ENCODE results near the gene FARS2. TPM values are rescaled to one million over a fixed set of nuclear protein-coding genes. Genes with fewer than 3 reads are reported as not detected.

Gene FARS2
- total and polyA plus RNA-seq, 2 of the 13 experiments (the other 11 are each of a cell fraction or from before 2014, with no cell fraction given) = 15.4 to 26.0 TPM

DNA sequence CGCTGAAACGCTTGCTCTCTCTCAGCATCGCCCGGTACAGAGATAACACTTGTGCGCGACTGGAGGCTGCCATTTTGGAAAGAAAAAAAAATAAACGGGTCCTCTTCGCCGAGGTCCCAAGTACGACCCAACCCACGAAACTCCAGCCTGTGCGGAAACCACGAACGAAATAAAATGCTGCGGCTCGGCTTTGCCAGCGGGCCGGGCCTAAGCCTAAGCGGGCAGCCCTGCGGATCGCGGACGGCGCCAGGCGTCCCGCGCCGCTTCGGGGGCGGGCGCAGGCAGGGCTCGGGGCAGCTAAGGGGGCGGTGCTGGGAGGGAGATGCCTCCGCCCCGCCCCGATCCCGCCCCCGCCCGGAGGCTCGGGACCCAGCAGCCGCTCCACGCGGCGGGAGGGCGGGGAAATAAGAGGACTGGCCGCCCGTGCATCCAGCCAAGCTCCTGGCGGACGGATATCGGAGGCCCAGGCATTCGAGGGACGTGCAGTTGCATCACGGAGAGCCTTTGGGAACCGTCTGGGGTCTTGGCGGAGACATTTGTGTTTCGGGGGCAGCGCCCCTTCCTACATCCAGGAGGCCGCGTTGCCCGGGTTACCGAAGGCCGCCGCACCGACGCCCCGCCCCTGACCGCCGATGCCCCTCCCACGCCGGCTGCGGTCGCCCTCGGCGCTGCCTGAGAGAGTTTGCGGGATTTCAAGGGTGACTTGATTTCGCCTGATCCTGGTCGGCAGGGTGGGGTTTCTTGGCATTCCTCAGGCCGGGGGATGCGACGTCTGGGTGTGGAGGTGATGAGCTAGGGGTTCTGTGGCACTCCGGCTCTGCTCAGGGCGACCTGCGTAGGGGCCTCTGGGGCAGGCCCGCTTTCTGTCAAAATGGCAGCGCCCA is at the start of gene FARS2, which contains the start of gene LYRM4 (continued):
- TF ChIP-seq, protein P1, sequence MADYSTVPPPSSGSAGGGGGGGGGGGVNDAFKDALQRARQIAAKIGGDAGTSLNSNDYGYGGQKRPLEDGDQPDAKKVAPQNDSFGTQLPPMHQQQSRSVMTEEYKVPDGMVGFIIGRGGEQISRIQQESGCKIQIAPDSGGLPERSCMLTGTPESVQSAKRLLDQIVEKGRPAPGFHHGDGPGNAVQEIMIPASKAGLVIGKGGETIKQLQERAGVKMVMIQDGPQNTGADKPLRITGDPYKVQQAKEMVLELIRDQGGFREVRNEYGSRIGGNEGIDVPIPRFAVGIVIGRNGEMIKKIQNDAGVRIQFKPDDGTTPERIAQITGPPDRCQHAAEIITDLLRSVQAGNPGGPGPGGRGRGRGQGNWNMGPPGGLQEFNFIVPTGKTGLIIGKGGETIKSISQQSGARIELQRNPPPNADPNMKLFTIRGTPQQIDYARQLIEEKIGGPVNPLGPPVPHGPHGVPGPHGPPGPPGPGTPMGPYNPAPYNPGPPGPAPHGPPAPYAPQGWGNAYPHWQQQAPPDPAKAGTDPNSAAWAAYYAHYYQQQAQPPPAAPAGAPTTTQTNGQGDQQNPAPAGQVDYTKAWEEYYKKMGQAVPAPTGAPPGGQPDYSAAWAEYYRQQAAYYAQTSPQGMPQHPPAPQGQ (CRISPR knock-in tag; IDR thresholded peaks at IDR 0.05; ENCODE audit: borderline replicate concordance) = no peak
- 0 out of 2 replicates have a peak, but pooled peaks have one; percentile 43 for TF ChIP-seq ZNF468 (CRISPR knock-in tag; IDR thresholded peaks at IDR 0.05)
- TF ChIP-seq, protein P2, sequence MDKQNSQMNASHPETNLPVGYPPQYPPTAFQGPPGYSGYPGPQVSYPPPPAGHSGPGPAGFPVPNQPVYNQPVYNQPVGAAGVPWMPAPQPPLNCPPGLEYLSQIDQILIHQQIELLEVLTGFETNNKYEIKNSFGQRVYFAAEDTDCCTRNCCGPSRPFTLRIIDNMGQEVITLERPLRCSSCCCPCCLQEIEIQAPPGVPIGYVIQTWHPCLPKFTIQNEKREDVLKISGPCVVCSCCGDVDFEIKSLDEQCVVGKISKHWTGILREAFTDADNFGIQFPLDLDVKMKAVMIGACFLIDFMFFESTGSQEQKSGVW (CRISPR knock-in tag; IDR thresholded peaks at IDR 0.05; ENCODE audit: borderline replicate concordance) = peak; percentile 25; the same call in 1 of the 2 replicates
- TF ChIP-seq DNMT1 (CRISPR knock-in tag; IDR thresholded peaks at IDR 0.05) = 0 out of 2 replicates have a peak, but pooled peaks have one; percentile 39
- TF ChIP-seq, protein P3, sequence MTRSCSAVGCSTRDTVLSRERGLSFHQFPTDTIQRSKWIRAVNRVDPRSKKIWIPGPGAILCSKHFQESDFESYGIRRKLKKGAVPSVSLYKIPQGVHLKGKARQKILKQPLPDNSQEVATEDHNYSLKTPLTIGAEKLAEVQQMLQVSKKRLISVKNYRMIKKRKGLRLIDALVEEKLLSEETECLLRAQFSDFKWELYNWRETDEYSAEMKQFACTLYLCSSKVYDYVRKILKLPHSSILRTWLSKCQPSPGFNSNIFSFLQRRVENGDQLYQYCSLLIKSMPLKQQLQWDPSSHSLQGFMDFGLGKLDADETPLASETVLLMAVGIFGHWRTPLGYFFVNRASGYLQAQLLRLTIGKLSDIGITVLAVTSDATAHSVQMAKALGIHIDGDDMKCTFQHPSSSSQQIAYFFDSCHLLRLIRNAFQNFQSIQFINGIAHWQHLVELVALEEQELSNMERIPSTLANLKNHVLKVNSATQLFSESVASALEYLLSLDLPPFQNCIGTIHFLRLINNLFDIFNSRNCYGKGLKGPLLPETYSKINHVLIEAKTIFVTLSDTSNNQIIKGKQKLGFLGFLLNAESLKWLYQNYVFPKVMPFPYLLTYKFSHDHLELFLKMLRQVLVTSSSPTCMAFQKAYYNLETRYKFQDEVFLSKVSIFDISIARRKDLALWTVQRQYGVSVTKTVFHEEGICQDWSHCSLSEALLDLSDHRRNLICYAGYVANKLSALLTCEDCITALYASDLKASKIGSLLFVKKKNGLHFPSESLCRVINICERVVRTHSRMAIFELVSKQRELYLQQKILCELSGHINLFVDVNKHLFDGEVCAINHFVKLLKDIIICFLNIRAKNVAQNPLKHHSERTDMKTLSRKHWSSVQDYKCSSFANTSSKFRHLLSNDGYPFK (CRISPR knock-in tag; IDR thresholded peaks at IDR 0.05; ENCODE audit: borderline replicate concordance) = peak; percentile 95
- TF ChIP-seq MBD4 (IDR thresholded peaks at IDR 0.05; ENCODE audit: borderline replicate concordance, low read length) = no peak
- peak; percentile 58; the same call in 1 of the 2 replicates for TF ChIP-seq ARNT2 (CRISPR knock-in tag; IDR thresholded peaks at IDR 0.05; ENCODE audit: low read depth)
- peak; percentile 62; the same call in 1 of the 2 replicates for TF ChIP-seq ZSCAN12 (CRISPR knock-in tag; IDR thresholded peaks at IDR 0.05)
- TF ChIP-seq, protein P4, sequence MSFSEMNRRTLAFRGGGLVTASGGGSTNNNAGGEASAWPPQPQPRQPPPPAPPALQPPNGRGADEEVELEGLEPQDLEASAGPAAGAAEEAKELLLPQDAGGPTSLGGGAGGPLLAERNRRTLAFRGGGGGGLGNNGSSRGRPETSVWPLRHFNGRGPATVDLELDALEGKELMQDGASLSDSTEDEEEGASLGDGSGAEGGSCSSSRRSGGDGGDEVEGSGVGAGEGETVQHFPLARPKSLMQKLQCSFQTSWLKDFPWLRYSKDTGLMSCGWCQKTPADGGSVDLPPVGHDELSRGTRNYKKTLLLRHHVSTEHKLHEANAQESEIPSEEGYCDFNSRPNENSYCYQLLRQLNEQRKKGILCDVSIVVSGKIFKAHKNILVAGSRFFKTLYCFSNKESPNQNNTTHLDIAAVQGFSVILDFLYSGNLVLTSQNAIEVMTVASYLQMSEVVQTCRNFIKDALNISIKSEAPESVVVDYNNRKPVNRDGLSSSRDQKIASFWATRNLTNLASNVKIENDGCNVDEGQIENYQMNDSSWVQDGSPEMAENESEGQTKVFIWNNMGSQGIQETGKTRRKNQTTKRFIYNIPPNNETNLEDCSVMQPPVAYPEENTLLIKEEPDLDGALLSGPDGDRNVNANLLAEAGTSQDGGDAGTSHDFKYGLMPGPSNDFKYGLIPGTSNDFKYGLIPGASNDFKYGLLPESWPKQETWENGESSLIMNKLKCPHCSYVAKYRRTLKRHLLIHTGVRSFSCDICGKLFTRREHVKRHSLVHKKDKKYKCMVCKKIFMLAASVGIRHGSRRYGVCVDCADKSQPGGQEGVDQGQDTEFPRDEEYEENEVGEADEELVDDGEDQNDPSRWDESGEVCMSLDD (CRISPR knock-in tag; IDR thresholded peaks at IDR 0.05; ENCODE audit: borderline replicate concordance) = peak; percentile 56; the same call in 1 of the 2 replicates
- TF ChIP-seq, protein P5, sequence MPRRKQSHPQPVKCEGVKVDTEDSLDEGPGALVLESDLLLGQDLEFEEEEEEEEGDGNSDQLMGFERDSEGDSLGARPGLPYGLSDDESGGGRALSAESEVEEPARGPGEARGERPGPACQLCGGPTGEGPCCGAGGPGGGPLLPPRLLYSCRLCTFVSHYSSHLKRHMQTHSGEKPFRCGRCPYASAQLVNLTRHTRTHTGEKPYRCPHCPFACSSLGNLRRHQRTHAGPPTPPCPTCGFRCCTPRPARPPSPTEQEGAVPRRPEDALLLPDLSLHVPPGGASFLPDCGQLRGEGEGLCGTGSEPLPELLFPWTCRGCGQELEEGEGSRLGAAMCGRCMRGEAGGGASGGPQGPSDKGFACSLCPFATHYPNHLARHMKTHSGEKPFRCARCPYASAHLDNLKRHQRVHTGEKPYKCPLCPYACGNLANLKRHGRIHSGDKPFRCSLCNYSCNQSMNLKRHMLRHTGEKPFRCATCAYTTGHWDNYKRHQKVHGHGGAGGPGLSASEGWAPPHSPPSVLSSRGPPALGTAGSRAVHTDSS (CRISPR knock-in tag; conservative IDR thresholded peaks at IDR 0.05) = 0 out of 2 replicates have a peak, but pooled peaks have one; percentile 64
- TF ChIP-seq NKX3-1 (CRISPR knock-in tag; IDR thresholded peaks at IDR 0.05) = peak; percentile 44; the same call in 1 of the 2 replicates
- no peak for TF ChIP-seq IKZF1 (IDR thresholded peaks at IDR 0.05)
- no peak for TF ChIP-seq ZMYM2 (CRISPR knock-in tag; IDR thresholded peaks at IDR 0.05)
- TF ChIP-seq, protein P6, sequence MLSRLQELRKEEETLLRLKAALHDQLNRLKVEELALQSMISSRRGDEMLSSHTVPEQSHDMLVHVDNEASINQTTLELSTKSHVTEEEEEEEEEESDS (CRISPR knock-in tag; IDR thresholded peaks at IDR 0.05; ENCODE audit: borderline replicate concordance) = 0 out of 2 replicates have a peak, but pooled peaks have one; percentile 23
- TF ChIP-seq, protein P7, sequence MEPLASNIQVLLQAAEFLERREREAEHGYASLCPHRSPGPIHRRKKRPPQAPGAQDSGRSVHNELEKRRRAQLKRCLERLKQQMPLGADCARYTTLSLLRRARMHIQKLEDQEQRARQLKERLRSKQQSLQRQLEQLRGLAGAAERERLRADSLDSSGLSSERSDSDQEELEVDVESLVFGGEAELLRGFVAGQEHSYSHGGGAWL (CRISPR knock-in tag; IDR thresholded peaks at IDR 0.05) = peak; percentile 75; the same call in 1 of the 2 replicates

All from HepG2 (cell line).